HG02943 (cell line): ENCODE data around the gene TTLL10.

ENCODE experiments used
- ATAC-seq: cut with Tn5 transposase; IDR thresholded peaks from one replicate; pipeline ENCODE4 v1.9.1; 2021; ENCODE audit warnings: mild to moderate bottlenecking, low read depth, moderate library complexity; ENCODE audit not compliant: unreplicated experiment

TTLL10 gene

DNA sequence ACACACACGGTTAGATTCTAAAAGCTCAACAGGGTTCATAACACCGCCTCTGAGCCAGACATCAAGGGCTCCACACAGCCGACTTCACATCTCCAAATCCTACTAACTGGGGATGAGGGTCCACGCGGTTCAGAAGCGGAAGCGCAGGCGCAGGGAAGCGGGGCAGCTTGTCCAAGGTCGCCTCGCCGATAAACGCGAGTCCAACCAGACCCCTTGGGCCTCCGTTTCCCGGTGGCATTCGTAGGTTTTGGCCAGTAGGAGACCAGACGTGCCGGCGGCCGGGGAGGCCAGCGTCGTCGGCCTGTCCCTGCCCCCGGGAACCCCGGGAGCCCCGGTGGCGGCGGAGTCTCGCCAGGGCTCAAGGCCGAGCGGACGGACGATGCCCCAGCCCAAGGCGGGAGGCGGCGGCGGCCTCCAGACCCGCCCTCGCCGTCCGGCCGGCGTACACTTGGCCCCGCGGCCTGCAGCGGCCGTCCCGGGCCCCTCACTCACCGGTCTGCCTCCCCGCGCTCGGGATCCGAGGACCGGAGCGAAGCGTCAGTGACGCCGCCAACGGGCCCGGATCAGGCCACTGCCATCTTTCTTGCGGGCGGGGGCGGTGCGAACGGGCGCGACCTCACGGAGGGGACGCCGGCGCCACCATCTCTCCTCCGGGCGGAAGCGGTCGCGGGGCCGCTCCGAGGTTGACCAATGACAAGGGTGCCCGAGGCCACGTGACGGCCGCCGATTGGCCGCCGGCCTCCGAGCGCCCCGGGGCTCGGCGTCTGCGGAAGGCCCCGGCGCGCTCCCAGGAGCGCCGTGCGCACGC lies 57.9 kb downstream of the TTLL10 start, which contains the start of gene SDF4:
Gene SDF4, minus strand, starts transcription at position 602 of the 808 bp plus-strand sequence. CDS start 3,229 bp downstream, outside the sequence.
- peak; percentile 80 for ATAC-seq

DNA sequence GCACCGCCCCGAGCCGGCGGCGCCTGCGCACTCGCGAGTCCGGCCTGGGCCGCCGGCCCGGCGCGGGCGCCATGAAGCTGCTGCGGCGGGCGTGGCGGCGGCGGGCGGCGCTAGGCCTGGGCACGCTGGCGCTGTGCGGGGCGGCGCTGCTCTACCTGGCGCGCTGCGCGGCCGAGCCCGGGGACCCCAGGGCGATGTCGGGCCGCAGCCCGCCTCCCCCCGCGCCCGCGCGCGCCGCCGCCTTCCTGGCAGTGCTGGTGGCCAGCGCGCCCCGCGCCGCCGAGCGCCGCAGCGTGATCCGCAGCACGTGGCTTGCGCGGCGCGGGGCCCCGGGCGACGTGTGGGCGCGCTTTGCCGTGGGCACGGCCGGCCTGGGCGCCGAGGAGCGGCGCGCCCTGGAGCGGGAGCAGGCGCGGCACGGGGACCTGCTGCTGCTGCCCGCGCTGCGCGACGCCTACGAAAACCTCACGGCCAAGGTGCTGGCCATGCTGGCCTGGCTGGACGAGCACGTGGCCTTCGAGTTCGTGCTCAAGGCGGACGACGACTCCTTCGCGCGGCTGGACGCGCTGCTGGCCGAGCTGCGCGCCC lies 58.6 kb downstream of the TTLL10 start, which contains the start of gene B3GALT6:
Gene B3GALT6, plus strand, starts transcription at position 30 of the 588 bp plus-strand sequence. Its CDS starts 42 bp downstream, at position 72.
- no peak for ATAC-seq

DNA sequence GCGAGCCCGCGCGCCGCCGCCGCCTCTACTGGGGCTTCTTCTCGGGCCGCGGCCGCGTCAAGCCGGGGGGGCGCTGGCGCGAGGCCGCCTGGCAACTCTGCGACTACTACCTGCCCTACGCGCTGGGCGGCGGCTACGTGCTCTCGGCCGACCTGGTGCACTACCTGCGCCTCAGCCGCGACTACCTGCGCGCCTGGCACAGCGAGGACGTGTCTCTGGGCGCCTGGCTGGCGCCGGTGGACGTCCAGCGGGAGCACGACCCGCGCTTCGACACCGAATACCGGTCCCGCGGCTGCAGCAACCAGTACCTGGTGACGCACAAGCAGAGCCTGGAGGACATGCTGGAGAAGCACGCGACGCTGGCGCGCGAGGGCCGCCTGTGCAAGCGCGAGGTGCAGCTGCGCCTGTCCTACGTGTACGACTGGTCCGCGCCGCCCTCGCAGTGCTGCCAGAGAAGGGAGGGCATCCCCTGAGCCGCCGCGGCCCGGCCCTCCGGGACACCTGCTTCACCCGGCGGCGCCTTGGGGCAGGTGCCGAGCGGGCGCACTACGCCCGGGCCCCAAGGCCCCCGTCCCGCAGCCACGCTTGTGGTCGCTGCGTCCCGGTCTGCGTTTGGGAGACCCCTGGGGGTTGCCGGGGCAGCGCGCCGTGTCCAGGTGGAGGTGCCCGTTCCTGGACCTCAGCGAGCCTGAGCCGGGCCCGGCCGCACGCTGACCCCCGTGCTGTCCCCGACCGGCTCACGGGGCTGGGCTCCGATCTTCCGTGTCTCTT lies 59.3 kb downstream of the TTLL10 start:
- ATAC-seq, result no peak

DNA sequence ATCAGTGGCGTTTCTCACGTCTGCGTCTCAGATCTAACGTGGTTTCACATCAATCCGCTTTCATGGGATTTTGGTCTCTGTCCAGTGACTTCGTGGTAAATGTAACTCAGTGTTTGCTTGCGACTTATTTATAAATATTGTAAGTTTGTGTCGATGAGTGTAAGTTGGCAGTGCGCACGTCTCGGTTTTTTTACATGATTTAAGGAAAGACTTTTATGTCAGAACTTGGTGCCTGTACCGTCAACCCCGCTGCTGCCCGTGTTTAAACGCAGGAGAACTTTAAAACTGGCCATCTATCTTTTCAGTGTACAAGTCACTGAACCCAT lies 59.9 kb downstream of the TTLL10 start:
- ATAC-seq, result no peak

DNA sequence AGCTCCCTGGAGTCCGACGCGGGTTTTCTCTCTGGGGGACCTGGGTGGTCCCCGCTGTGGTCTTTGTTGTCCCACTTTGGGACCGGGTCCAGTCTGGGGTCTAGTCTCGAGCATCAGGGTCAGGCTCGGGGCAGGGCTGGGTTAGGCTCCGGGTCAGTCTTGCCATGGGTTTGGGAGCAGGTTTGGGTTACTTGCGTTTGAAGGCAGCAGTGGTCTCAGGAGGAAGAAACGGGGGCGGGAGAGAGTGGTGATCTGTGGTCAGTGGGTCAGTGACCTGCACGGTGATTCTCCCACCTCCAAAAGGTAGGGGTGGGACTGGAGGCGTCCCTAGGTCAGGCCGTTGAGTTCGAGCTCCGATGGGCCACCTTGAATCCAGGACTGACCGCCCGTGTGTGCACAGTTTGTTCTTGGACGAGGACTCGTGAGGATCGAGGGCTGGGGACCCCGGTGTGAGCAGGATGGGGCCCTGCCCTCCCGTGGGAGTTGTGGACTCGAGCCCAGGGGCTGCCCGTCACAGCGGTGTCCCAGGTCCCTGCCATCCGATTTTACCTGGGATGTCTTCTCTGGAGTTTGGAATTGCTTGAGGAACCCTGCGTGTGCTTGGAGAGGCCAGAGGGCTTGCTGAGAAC lies 60.6 kb downstream of the TTLL10 start:
- ATAC-seq, result no peak

DNA sequence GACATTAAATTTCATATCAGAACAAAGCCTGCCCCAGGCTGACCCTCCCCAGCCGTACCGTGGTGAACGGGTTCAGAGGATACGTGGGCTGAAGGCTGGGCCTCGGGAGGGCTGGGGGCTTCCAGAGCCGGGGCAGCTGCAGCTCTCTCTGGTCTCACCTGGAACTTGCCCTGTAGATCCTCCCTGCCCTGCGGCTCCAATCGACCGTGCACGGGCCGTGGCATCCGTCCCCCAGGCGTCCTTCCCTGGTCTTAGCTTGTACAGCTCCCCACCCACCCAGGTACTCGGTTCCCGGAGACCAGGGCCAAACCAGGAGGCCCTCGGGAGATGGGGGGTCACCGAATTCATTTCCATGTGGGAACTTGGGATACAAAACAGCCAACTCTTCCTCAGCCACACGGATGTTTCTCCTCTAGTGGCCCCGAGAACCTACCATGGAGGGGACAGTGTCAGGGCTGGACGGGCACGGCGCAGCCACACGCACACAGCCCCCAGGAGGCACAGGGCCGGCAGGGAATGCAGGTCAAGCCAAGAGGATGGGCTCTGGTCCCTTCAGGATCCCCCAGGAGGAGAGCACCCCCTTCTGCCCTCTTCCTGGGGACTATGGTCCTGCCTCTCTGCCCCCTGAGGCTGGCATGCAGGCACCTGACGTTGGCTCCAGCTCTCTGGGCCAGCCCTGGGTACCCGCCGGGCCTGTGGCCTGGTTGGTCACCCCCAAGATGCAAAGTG lies 61.5 kb downstream of the TTLL10 start:
- no peak for ATAC-seq

DNA sequence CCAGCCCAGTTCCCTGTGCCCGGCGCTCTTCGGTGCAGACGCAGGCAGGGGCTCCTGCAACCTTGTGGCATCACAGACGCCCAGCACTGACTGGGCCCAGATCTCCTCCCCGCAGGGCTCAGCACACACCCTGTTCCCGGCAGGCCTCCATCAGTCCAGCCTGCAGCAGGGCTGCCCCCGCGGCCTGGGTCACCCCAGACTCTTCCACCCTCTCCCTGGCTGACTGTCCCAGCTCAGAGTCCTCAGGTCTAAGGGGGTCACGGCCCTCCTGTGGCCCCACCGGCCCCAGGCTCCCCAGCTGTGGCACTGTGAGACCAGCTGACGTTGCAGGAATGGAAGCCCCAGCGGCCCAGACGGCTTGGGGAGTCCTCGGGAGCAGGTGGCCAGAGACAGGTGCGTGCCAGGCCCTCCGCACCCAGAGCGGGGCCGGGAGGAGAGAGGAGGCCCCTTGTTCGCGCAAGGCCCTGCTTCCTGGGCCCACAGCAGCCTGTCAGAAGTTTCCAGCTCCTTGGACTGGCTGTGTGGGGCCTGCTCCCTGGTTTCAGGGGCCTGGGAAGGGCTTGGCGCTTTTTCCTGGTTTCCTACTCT lies 62.6 kb downstream of the TTLL10 start:
- no peak for ATAC-seq

DNA sequence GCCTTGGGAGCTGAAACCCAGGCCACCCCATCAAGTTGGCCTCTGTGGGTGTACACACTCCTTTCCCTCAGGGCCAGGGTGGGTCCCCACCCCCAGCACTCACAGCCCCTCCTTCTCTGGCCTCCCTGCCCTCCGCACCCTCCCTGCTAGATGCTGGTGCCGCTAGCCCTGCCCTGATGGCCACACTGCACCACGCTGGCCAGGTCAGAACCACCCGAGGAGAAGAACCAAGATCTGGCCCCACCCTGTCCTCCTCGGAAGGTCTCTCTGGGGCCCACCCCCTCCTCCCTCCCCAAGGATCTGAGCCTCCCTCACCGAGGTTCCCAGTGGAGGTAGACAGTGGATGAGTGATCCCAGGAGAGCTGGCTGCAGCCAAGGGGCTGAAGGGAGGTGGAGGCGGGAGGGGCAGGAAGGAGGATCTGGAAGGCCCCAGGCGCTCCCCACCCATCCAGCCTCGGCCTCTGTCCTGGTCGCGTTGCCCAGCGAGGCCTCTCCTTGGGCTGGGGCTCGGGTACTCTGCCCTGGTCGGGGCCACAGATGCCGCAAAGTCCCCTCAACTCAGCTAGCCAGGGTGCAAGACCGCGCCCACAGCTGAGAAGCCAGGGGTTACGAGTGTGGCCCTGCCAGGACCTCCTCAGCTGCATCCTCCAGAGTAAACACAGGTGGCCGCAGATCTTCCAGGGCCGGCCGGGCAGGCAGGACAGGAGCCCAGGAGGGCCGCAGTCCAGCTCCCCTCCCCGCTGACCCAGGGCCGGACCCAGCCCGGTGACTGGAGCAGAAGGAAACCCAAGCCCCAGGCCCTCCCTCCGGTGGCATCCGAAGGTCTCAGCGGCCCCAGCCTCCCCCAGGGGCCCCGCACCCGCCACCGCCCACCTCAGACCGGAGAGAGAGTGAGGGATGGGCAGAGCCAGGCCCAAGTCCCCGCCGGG lies 63.5 kb downstream of the TTLL10 start:
- no peak for ATAC-seq

DNA sequence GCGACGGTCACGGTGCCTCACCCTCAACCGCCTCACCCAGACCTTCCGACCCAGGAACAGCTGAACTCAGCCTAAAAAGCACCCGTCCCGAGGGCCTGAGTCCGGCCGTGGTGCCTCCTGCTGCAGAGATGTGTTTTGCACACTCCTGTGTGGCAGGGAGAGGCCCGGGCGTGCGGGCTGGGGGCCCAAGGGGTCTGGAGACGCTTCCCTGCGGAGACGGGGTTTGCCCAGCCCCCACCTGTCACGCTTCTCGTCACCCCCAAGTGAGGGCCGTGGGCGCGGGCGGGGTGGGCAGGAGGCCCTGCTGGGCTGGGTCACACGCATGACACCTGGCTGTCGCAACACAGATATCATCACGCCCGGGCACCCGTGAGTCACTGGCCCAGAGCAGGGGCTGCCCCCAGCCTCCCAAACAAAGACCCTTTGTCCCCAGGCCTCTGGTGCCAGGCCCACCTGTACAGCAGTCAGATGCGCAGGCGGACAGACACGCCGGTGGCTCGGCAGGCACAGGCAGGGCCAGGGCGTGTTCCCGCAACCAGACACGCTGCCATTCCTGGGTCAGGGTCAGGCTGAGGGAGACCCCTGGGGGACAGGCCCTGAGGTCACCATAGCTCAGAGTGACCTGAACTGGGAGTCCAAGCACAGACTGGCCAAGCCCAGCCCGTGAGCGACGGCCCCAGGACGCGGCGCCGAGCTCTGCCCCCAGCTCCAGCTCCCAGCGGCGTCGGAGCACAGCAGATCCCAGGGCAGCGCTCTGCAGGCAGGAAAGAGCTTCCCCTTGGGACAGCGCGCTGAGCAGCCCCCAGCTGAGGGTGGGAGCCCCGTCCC lies 64.4 kb downstream of the TTLL10 start:
- no peak for ATAC-seq

DNA sequence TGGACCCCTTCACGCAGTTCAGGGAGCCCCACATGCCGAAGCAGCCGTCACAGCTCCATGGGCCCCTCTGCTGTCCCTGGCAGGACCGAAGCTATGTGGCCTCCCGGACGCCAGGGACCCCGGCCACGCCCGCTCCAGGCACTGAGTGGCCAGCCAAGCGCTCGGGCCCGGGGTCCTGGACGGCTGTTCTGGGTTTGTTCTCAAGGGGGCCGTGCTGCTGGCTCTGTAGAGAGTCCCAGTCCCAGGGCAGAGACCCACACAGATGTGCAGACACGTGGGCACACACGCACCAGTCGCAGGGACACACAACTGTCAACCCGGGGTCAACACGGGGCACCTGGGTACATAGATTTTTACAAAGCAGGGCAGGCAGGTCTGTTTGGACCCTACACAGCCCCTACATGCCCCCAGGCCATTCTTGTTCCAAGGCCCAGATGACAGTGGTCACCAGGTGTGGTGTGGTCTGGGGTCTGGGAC lies 65.1 kb downstream of the TTLL10 start:
- no peak for ATAC-seq

DNA sequence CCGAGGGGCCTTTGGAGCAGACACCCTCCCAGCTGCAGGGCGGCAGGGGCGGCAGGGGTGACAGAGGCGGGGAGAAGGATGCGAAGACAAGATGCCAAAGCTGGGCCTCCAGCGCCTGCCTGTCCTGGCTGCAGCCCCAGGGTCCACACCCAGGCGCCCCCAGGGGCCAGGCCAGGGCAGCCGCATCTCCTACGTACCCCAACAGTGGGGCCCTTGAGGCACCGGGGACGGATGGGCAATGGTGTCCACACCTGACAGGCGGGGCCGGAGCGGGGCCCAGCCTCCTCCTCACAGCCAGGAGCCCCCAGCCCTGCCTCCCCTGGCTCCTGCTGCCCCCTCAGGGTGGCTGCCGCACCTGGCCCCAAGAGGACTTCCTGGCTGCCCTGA lies 65.5 kb downstream of the TTLL10 start:
- no peak for ATAC-seq

DNA sequence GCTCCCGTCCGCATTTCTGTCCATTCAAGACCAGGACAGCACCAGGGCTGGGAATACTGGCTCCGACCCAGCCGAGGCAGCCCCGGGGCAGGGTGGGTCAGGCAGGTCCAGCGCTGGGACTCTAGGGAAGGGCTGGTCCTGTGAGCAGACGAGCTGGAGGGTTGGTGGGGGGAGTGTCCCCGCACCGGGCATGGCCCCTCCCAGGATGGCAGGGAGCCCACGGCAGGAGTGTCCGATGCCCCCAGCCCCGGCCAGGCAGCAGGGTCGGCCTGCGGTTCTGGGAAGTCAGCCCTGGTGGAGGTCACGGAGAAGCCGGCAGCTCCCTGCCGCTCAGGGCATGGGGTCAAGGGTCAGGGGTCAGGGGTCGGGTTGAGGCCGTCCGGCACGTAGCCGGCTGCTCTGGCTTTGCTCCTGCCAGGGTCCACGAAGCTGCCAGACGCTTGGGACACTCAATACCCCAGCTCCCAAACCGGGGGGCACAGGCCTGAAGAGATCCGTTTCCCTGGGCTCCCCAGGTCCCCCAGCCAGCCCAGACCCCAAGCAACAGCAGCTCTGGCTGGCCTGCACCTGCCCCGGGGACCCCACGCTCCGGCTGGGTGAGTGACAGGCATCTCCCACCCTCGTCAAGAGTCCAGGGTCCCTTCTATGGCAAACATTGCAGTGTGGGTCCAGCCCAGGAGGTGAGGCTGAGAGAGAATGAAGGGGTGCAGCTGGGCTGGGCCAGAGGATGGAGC lies 66.1 kb downstream of the TTLL10 start:
- no peak for ATAC-seq

DNA sequence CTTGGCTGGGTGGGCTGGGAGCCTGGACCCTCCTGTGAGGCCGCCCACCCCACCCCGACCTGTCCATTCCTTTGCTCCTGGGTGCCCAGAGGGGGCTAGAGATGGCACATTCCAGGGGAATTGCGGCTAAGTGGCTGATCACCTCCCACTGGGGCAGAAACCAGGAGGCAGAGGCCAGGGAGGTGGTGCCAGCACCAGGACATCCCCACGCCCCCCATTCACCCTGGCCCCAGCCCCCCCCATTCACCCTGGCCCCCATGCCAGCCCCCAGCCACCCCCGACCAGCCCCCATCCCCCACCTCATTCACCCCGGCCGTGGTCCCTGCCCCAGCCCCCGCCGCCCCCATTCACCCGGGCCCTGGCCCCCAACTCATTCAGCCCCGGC lies 66.7 kb downstream of the TTLL10 start:
- ATAC-seq, result no peak

DNA sequence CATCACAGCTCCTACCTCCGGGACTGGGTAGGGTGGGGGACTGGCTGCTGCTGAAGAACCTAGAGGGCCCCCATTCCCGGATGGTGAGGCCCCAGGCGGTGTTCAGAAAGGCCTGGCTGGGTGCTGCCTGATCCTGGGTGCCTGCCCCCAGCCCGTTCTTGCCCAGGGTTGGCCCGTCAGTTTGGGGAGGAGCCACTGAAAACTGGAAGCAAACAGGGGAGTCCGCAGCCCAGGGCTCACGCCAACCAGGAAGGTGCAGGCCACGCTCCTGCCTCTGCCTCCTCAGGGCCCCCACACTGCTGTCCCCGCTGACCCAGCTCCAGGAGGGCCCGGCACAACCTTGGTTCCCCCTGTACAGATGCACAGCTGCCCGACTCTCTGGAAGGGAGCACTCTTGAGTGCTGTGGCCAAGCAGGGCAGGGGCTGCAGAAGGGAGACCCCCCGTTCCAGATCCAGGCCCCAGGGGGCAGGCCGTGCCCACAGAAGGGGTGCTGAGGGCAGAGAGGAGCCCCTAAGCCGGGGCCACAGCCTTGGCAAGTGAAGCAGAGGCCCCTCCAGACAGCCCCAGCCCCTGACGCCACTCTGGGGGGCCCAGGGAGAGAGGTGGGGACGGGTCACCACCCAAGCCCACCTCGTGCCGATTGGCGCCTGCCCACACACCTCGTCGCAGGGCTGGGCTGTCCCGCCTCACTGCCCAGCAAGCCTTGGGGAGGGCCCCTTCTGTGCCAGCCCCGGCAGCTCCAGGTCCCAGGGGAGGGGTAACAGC lies 67.3 kb downstream of the TTLL10 start:
- ATAC-seq, result no peak

DNA sequence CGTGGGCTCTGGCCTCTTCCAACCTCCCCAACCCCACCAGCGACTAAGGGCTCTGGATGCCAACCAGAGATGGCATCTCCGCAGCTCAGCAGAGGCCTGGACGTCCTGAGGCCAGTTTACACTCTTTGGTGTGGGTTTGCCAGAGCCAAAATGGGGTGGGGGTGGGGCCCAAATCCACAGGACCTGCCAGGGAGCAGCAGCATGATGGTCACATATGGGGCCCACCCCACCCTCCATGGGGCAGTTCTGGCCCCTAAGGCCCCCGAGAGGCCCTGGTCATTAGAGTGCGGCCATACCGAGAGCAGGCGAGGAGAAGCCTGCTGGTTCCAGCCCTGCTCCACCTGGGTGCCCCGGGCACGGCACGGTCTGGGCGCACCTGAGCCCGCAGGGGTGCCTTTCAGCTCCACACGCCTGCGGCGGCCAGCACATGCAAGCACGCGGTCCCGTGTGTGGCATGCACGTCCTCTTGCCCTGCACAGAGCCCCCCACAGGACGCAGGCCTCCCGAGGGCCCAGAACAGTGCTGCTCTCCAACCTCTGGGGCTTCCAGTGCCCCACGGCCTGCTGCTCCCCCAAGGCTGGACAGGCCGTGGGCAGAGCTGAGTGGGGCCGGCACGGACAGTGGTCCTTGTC lies 68.0 kb downstream of the TTLL10 start:
- ATAC-seq, result no peak
